NCI-H774 (cell line): ENCODE measurements around the gene ATP6V1C2.
"Not testable (repeated sequence)": the region's sequence is repeated elsewhere in the genome, so short reads cannot be mapped to it uniquely, and the experiment has no call there.

Experiments used
- DNase-seq: peaks from one replicate; lab custom pipeline; 2025; lab: John Stamatoyannopoulos, UW

ATP6V1C2 gene

GRCh38 chr2:10770956-10771750 is 49.7 kb downstream of the ATP6V1C2 start:
- DNase-seq: no peak

- DNase-seq: no peak
Observed at GRCh38 chr2:10771786-10772185, 50.4 kb downstream of the ATP6V1C2 start.

GRCh38 chr2:10772201-10772867 is 50.9 kb downstream of the ATP6V1C2 start:
- DNase-seq: no peak

GRCh38 chr2:10772868-10773215 is 51.4 kb downstream of the ATP6V1C2 start:
- no peak for DNase-seq

GRCh38 chr2:10773821-10774341 is 52.5 kb downstream of the ATP6V1C2 start:
- no peak for DNase-seq

- DNase-seq: no peak
Observed at GRCh38 chr2:10774394-10774793, 53.0 kb downstream of the ATP6V1C2 start.

- no peak for DNase-seq
Observed at GRCh38 chr2:10775021-10775780, 53.8 kb downstream of the ATP6V1C2 start.

GRCh38 chr2:10775831-10776230 is 54.4 kb downstream of the ATP6V1C2 start:
- DNase-seq: no peak

- no peak for DNase-seq
Observed at GRCh38 chr2:10776231-10776977, 55.0 kb downstream of the ATP6V1C2 start.

GRCh38 chr2:10777111-10777841 is 55.8 kb downstream of the ATP6V1C2 start:
- DNase-seq: no peak

GRCh38 chr2:10777842-10778723 is 56.7 kb downstream of the ATP6V1C2 start:
- no peak for DNase-seq

GRCh38 chr2:10778724-10779115 is 57.3 kb downstream of the ATP6V1C2 start:
- DNase-seq: no peak

- DNase-seq: no peak
Observed at GRCh38 chr2:10779776-10780490, 58.5 kb downstream of the ATP6V1C2 start.

- no peak for DNase-seq
Observed at GRCh38 chr2:10780491-10780820, 59.0 kb downstream of the ATP6V1C2 start.

GRCh38 chr2:10780821-10781220 is 59.4 kb downstream of the ATP6V1C2 start:
- DNase-seq: not testable (repeated sequence)

- DNase-seq: no peak
Observed at GRCh38 chr2:10781746-10782145, 60.3 kb downstream of the ATP6V1C2 start.

- no peak for DNase-seq
Observed at GRCh38 chr2:10783421-10783820, 62.0 kb downstream of the ATP6V1C2 start.

- DNase-seq: no peak
Observed at GRCh38 chr2:10784719-10785118, 63.3 kb downstream of the ATP6V1C2 start.

- DNase-seq: no peak
Observed at GRCh38 chr2:10785260-10785659, 63.8 kb downstream of the ATP6V1C2 start.
